HL-60 (cell line): ENCODE measurements around the gene PHETA1.

ENCODE experiments used
- CTCF ChIP-seq: IDR thresholded peaks from one replicate; pipeline ENCODE4 v1.5.1; 2011; ENCODE audit warnings: low read length, control low read depth, inconsistent platforms; ENCODE audit not compliant: insufficient read depth
- GABPA ChIP-seq: IDR thresholded peaks from 2 replicates; pipeline ENCODE4 v1.6.1; 2012; ENCODE audit warnings: low read depth
- POLR2AphosphoS5 ChIP-seq: IDR thresholded peaks from 2 replicates; pipeline ENCODE4 v1.6.1; 2012; ENCODE audit warnings: low read depth
- REST ChIP-seq: IDR thresholded peaks from 2 replicates; pipeline ENCODE4 v1.6.1; 2012; ENCODE audit warnings: low read depth; ENCODE audit not compliant: insufficient replicate concordance
- SPI1 ChIP-seq: IDR thresholded peaks from 2 replicates; pipeline ENCODE4 v1.6.1; 2012; ENCODE audit warnings: low read depth, mild to moderate bottlenecking, borderline replicate concordance

GRCh38 chr12:111368788-111369495, at the start of gene PHETA1:
- TF ChIP-seq CTCF = no peak
- no peak for TF ChIP-seq POLR2AphosphoS5
- no peak for TF ChIP-seq REST
- no peak for TF ChIP-seq GABPA
- TF ChIP-seq SPI1 = peak; percentile 7; the same call in 1 of the 2 replicates
